ENCODE measurements around the gene PLPPR3.

The PLPPR3 gene

GRCh38 chr19:861141-861755 is 39.5 kb upstream of the PLPPR3 start:
- H3K27ac ChIP-seq (ENCODE audit: extremely low read depth, low read depth, low read length), result no peak overlapping the region

GRCh38 chr19:858868-859843 is 37.4 kb upstream of the PLPPR3 start, which contains the start of gene CFD:
Gene CFD (plus strand): TSS chr19:859664. CDS start chr19:859690, 26 bp downstream.
- H3K36me3 ChIP-seq (ENCODE audit: control insufficient read depth in 2 of 2, insufficient read depth in 1 of 2, low read length in 2 of 2), result no peaks in the 10 kb centered on the region

More at GRCh38 chr19:861141-861755, 39.5 kb upstream of the PLPPR3 start:
- ChIA-PET POLR2A (interaction anchor here (0.7 kb wide), 2 partner anchors 17 to 53 kb away, joined by 3 to 8 read pairs; no protein-coding TSS in a partner anchor), CTCF (interaction anchor here (0.6 kb wide), 1 partner anchor 10 kb away, joined by 3 read pairs; no protein-coding TSS in a partner anchor)
- H3K36me3 ChIP-seq (ENCODE audit: control insufficient read depth in 2 of 2, insufficient read depth in 1 of 2, low read length in 2 of 2), result no peaks in the 10 kb centered on the region
- no peak for TF ChIP-seq FEZF1 (tag by site-specific recombination; IDR thresholded peaks at IDR 0.05)
- no peak overlapping the region for H3K4me3 ChIP-seq (ENCODE audit: low read depth, low read length)
- H3K9me3 ChIP-seq (ENCODE audit: control insufficient read depth, insufficient read depth, low read depth, low read length), result no peaks in the 10 kb centered on the region
- no peaks in the 10 kb centered on the region for H3K4me1 ChIP-seq (ENCODE audit: control insufficient read depth, insufficient read depth, low read length)

More at GRCh38 chr19:858868-859843, 37.4 kb upstream of the PLPPR3 start, which contains the start of gene CFD:
- POLR2A ChIA-PET, result interaction anchor here (0.6 to 1.0 kb wide), 2 partner anchors 64 to 401 kb away, joined by 3 to 4 read pairs; no protein-coding TSS in a partner anchor
- TF ChIP-seq MYNN (tag by site-specific recombination; IDR thresholded peaks at IDR 0.05; ENCODE audit: borderline replicate concordance) (no peak), ZNF354C (tag by site-specific recombination; IDR thresholded peaks at IDR 0.05; ENCODE audit: borderline replicate concordance, low read depth) (no peak), ZNF302 (tag by site-specific recombination; IDR thresholded peaks at IDR 0.05; ENCODE audit: low read depth) (no peak), ZNF174 (tag by site-specific recombination; IDR thresholded peaks at IDR 0.05) (no peak), GLIS1 (tag by site-specific recombination; IDR thresholded peaks at IDR 0.05) (peak; percentile 97), HOXD13 (CRISPR knock-in tag; IDR thresholded peaks at IDR 0.05; ENCODE audit: borderline replicate concordance) (no peak), ZNF211 (tag by site-specific recombination; IDR thresholded peaks at IDR 0.05; ENCODE audit: low read depth) (no peak), KLF1 (tag by site-specific recombination; IDR thresholded peaks at IDR 0.05) (peak; percentile 92), ZIC2 (tag by site-specific recombination; IDR thresholded peaks at IDR 0.05) (peak; percentile 93), ZBTB10 (tag by site-specific recombination; IDR thresholded peaks at IDR 0.05) (no peak), ZSCAN5A (tag by site-specific recombination; IDR thresholded peaks at IDR 0.05) (no peak), ZNF558 (tag by site-specific recombination; IDR thresholded peaks at IDR 0.05) (no peak)
- TF ChIP-seq, protein P1, sequence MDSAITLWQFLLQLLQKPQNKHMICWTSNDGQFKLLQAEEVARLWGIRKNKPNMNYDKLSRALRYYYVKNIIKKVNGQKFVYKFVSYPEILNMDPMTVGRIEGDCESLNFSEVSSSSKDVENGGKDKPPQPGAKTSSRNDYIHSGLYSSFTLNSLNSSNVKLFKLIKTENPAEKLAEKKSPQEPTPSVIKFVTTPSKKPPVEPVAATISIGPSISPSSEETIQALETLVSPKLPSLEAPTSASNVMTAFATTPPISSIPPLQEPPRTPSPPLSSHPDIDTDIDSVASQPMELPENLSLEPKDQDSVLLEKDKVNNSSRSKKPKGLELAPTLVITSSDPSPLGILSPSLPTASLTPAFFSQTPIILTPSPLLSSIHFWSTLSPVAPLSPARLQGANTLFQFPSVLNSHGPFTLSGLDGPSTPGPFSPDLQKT (IDR thresholded peaks at IDR 0.05; ENCODE audit: borderline replicate concordance, low read depth, low read length), result no peak
- TF ChIP-seq, protein P2, sequence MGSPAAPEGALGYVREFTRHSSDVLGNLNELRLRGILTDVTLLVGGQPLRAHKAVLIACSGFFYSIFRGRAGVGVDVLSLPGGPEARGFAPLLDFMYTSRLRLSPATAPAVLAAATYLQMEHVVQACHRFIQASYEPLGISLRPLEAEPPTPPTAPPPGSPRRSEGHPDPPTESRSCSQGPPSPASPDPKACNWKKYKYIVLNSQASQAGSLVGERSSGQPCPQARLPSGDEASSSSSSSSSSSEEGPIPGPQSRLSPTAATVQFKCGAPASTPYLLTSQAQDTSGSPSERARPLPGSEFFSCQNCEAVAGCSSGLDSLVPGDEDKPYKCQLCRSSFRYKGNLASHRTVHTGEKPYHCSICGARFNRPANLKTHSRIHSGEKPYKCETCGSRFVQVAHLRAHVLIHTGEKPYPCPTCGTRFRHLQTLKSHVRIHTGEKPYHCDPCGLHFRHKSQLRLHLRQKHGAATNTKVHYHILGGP (tag by site-specific recombination; IDR thresholded peaks at IDR 0.05), result no peak
- TF ChIP-seq, protein P3, sequence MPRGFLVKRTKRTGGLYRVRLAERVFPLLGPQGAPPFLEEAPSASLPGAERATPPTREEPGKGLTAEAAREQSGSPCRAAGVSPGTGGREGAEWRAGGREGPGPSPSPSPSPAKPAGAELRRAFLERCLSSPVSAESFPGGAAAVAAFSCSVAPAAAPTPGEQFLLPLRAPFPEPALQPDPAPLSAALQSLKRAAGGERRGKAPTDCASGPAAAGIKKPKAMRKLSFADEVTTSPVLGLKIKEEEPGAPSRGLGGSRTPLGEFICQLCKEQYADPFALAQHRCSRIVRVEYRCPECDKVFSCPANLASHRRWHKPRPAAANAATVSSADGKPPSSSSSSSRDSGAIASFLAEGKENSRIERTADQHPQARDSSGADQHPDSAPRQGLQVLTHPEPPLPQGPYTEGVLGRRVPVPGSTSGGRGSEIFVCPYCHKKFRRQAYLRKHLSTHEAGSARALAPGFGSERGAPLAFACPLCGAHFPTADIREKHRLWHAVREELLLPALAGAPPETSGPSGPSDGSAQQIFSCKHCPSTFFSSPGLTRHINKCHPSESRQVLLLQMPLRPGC (tag by site-specific recombination; IDR thresholded peaks at IDR 0.05), result no peak
- H3K4me3 ChIP-seq (ENCODE audit: low read depth, low read length), result peak within 1 kb of the TSS; percentile 48
- no peaks in the 10 kb centered on the region for H3K9me3 ChIP-seq (ENCODE audit: control insufficient read depth, insufficient read depth, low read depth, low read length)
- peak within 1 kb of the TSS; percentile 31; the same call in 1 of the 2 replicates for H3K27ac ChIP-seq (ENCODE audit: extremely low read depth, low read depth, low read length)
- H3K4me1 ChIP-seq (ENCODE audit: control insufficient read depth, insufficient read depth, low read length), result no peaks in the 10 kb centered on the region
- CTCF ChIA-PET, result interaction anchor here (1.7 to 3.0 kb wide), 2 partner anchors 57 to 89 kb away, joined by 4 to 21 read pairs; no protein-coding TSS in a partner anchor

Measured in HEK293 (cell line).